Activated CD4-positive, alpha-beta T cell treated with anti-CD3 and anti-CD28 coated beads, Interleukin-2, amount 50 U/mL, for 1 hour (primary cell): ENCODE data around the gene EPHA2.
"Not testable (repeated sequence)": the region's sequence is repeated elsewhere in the genome, so short reads cannot be mapped to it uniquely, and the experiment has no call there.

Experiments used
- DNase-seq: peaks from one replicate; pipeline ENCODE4 v3.0.0-alpha.2; 2020

The EPHA2 gene

DNA sequence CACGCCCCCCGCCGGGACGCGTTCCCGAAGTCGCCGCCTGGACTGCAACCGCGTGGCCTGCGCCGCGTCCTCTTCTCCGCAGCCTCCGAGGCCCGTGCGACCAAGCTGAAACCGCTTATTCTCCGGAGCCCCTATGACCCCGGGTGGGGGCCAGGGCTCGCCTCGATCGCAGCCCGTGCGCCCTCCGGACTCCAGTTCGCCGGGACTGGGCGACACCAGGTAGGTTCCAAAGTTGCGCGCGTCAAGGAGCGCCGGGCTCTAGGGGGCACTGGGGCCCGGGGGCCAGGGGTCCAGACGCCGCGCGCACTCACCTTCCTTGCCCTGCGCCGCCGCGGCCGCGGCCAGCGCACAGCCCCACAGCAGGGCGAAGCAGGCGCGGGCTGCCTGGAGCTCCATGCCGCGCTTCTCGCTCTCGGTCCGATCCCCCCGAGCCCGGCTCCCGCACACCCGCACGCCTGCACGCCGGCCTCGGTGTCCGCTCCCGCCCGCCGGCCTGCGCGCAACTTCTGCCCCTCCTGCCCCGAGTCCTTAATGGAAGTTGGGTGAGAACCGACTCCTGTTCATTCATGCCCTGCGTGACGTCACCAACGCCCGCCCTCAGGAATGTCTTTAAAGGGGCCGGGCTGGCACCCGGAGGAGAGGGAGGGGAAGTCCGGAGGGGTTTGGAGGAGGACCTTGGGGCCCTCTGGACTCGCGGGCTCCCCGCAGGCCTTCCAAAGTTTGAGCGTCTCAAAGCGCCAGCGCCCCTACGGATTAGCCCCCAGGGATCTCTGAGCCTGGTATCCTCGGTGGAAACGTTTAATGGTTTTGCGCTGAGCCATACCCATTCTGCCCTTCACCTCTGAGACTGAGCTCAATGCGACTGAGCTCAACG, at the start of gene EPHA2:
EPHA2 (minus strand) TSS at position 533 of the 874 bp plus-strand sequence; CDS start at position 396, 137 bp downstream.
- no peak for DNase-seq

DNA sequence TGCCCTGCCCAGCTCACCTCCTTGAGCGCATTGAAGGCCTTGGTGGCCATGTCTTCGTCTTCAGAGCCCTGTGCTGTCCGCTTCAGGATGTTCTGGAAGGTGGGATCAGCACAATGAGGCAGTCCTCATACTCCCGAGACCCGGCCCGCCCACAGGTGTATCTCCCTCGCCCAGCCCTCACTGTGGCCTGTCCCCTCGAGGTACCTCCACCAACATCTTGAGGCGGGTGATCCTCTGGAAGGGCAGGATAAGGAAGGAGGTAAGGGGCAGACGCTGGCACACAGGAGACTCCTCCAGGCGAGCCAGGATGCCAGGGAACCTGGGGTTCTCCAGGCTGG, 49.4 kb upstream of the EPHA2 start:
- no peak for DNase-seq

DNA sequence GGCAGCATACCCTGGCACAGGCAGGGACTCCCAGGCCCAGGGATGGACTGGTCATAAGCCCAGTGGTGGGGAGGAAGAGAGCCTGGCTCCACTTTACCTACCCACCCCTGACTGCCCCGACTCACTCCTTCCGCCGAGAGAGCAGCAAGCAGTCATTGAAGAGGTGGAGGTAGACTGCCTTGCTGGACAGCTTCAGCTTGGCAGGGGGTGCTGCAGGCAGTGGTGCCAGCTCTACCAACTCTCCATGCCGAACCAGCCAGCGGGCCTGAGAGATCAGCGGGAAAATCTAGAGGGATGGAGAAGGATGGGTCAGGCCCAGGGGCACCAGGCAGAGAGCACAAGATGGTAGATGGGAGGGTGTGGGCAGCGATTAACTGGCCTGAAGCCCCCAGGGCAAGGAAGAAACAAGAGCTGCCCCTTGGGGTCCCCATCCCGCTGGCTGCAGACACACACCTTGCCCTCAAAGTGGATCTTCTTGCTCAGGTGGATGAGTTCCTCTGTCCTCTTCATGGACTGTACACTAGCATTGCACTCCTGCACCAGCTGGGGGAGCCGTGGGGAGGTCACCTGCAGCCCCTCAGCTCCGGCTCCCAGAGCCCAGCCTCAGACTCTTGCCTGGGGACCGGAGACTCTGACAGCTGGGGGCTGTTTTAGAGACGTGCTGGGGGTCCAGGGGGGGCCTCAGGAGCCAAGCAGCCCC, 48.9 kb upstream of the EPHA2 start:
- DNase-seq, result peak; percentile 30

DNA sequence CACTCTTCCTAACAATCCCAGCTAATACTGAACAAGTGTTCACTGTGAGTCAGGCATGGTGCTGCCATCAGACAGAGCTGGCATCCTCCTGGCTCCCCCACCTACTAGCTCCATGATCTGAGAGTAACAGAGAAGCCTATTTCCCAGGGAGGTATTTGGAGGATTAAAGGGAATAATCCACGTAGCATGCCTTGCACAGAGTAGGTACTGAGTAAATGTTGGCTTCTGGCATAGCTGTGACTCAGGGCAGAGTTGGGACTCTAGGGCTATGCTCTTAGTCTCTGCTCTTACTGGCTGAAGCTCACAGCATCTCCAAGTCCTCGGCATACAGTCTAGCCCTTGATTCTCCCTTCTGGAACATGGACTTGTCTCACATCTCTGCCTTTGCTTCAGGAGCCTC, 48.3 kb upstream of the EPHA2 start:
- no peak for DNase-seq

DNA sequence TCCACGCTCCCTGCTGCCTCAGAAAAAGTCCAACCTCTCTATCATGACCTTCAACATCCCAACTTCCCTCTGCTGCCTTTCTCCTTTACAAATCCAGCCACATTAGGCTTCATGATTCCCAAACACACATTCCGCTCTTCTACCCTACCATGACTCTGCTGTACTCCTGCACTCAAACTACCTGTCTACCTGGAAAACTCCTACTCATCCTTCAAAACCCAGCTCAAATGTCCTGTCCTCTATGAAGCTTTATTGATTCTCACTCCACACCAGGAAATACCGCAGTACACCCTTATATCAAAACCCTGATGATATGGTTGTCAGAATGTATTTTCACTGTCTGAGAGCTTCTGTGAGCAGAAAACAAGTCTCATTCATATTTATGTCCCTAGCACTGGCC, 47.7 kb upstream of the EPHA2 start:
- no peak for DNase-seq

DNA sequence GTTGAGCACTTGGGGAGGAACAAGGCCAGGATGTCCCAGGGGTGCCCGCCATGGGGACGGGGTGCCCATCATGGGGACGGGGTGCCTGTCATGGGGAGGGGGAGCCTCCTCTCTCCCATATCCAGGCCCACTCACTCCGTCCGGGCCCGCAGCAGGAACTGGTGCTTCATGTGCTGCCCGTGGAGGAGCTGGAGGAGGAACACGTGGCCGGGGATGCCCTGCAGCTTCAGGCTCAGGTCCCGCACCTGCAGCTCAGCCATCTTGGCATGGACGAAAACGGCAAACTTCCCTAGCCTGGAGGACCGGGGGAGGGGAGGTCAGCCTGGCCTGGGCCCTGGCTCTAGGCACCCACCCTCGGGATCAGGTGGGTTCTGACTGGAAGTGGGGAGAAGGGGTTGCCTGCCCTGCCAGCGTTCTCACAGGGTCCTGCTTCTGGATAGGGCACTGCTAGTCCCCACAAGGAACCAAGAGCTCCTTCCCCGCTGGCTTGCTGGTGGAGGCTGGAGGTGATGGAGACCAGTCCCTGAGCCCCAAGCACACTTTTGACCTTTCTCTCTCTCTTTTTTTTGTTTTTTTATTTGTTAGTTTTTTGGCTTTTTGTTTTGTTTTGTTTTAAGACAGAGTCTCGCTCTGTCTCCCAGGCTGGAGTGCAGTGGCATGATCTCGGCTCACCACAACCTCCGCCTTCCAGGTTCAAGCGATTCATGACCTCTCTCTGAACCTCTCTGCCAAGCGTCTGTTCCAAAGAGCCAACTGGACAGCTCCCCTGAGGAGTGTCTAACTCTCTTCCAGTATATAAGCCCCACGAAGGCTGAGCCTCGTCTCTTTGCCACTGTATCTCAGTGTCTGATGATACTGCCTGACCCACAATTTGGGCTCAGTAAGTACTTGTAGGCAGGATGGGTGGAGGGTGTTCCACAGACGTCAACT, 46.7 kb upstream of the EPHA2 start:
- DNase-seq, result no peak

DNA sequence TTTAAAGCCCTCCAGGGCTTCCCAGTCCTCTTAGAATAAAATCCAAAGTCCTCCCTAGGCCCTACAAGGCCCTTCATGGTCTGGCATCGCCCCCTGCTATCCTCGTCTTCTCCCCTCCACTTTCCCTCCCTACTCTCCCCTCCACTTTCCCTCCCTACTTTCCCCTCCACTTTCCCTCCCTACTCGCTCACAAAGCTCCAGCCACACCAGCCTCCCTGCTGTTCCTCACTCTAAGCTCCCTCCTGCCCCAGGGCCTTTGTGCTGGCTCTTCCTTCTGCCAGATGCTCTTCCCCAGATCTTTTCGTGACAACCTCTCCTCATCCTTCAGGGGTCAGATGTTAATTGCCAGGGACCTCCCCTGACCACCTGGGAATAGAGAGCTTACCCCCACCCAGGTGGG, 43.8 kb upstream of the EPHA2 start:
- no peak for DNase-seq

DNA sequence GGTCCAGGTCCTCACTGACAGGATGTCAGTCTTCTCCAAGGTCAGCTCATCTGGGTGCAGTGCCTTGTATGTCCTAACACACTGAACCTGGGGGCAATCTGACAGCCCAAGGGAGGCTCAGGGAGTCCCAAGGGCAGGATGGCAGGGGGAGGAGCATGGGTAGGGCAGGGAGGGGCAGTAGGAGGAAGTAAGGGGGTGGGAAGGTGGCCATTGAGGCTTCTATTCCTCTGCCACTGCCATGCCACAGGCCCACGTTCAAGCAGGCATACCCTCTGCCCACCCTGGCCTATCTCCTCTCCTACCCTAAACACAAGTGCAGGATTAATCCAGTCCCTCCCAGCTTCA, 43.3 kb upstream of the EPHA2 start:
- no peak for DNase-seq

DNA sequence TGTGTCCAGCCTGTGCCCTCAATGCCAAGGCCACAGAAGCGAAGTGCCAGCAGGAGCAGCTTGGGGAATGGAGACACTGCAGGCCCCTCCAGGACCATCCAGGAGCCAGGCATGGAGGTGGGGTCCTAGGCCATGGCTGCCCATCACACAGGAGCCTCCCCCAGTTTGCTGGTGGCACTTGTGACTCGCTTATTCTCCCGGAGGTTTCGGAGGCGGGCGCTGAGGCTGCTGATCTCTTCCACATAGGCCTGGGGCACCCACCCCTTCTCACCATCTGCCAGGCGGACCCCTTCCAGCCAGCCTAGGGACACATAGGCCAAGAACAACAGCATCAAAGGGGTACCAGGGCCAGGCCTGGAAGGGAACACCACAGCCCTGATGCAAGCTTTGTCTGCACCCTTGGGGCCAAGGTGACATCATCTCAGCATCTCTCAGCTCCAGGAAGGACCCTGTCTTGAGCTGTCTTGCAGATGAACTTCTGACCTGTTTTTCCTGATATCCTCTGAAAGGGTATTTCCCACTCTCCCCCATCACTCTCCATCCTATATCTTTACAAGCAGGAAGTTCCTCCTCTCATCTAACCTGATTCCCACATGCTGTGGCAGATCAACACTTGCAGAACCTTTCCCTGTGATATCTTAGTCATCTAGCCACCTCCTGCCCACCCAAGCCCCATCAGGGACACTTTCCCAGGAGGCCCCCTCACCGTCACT, 42.7 kb upstream of the EPHA2 start:
- no peak for DNase-seq

DNA sequence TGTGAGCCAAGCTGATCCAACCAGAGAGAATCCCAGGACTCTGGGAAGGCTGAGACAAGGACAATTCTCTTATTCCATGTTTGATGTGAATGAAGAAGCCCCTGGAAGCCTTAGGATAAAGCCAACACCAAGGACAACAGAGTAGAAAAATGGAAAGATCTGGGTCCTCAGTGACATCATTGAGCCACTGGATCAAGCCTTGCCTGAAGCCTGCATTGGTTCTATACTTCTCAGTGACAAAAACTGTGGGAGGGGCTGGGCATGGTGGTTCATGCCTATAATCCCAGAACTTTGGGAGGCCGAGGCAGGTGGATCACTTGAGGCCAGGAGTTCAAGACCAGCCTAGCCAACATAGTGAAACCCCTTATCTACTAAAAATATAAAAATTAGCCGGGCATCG, 41.0 kb upstream of the EPHA2 start:
- no peak for DNase-seq

DNA sequence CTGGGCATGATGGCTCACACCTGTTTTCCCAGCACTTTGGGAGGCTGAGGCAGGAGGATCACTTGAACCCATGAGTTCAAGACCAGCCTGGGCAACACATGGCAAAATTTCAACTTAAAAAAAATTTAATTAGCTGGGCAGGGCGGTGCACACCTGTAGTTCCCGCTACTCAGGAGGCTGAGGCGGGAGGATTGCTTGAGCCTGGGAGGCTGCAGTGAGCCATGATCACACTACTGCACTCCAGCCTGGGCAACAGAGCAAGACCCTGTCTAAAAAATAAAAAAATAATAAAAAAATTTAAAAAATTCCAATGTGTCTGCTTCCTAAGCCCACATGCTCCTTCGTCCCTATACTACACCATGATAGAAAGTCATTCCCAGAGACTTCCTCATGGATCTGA, 40.3 kb upstream of the EPHA2 start:
- not testable (repeated sequence) for DNase-seq

DNA sequence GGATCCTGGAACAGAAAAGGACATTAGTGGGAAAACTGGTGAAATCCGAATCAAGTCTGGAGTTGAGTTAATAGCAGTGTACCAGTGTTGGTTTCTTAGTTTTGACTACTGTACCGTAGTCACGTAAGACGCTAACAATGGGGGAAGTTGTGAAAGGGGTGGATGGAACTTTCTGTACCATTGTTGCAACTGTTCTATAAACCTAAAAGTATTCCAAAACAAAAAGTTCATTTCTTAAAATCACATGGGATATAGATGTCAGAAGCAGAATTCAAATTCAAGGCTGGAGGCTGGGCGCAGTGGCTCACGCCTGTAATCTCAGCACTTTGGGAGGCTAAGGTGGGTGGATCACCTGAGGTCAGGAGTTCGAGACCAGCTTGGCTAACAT, 39.6 kb upstream of the EPHA2 start:
- DNase-seq, result no peak

DNA sequence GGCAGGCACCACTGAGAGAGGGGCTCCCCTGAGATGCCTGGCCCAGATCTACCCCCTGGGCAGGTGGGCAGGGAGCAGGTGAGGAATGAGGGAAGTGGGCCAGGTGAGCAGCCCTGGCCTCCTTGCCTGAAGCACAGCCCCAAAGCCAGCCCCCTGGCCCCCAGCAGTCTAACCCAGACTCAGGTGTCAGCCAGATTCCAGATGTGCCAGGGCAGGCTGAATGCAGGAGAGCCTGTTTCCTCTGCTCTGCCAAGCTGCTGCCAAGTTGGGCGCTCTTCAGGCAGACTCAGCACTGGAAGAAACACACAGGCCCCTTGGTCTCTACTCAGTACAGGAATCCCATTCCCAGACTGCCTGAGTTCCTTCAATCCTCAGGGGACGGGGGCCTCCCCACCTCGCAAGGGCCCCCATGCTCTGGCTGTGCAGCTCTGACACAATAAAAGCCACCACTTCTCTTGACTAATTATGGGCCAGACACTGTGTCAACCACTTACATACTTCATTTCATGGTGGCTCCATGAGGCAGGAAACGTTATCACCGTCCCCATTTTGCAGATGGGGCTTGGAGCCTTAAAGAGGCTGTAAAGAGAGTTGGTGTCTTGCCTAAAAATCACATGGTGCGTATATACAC, 36.2 kb upstream of the EPHA2 start:
- no peak for DNase-seq

DNA sequence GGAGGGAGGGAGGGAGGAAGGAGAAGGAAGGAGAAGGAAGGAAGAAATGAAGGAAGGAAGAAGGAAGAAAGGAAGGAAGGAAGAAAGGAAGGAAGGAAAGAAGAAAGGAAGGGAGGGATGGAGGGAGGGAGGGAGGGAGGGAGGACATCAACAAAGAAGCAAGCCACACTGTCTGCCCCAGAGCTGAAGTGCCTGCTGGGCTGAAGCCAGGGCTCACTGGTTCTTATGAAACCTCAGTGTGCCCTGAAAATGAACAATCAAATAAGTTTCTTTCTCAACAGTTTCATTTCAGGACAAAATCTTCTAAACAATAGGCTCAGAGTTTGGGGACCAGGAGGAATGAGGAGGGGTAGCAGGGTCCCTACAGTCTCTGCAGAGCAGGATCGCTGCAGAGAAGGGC, 35.4 kb upstream of the EPHA2 start:
- DNase-seq, result no peak

DNA sequence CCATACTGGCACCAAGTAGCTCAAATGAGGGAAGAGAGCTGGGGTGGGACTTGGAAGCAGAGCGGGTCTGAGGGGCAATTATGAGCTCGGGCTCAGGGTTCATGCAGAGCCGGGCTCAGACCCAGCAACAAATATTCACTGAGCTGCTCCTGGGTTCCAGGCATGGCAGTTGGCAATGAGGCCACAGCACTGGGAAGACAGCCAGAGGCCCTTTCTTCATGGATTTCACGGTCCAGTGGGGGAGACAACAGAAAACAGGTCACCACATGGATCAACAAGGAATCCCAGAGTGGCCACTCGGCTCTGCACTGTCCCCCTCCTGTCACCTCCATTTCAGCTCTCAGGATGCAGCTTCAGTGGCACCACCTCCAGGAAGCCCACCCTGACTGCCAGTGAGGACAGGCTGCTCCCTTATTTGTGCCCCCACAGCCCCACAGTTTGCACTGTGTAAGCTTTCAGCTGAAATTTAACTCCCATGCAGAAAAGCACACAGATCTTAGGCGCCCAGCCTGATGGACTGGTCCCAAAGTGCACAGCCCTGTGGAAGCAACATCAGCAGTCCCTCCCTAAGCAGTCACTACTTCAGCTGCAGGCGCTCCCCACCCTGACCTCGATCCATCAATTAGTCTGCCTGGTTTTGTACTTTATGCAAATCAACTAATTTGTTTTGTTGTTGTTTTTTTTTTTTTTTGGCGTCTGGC, 34.2 kb upstream of the EPHA2 start:
- DNase-seq, result no peak

DNA sequence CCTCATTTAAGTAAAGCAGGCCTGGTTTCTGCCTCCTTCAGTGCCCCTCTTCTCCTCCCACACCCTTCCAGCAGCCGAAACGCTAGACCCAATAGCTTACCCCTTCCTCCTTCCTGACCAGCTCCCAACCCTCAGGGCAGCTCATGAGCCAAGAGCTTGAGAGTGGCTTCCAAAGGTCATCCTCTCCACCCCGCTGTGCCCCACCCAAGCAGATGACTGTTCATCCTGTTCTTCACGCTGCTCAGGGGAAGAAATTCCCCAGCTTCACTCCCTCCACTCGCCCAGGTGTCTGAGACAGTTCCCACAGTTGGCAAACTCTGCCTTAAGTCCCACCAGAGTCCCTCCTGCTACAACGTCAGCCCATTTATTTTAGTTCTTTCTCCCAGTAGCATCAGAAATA, 33.1 kb upstream of the EPHA2 start:
- DNase-seq, result no peak

DNA sequence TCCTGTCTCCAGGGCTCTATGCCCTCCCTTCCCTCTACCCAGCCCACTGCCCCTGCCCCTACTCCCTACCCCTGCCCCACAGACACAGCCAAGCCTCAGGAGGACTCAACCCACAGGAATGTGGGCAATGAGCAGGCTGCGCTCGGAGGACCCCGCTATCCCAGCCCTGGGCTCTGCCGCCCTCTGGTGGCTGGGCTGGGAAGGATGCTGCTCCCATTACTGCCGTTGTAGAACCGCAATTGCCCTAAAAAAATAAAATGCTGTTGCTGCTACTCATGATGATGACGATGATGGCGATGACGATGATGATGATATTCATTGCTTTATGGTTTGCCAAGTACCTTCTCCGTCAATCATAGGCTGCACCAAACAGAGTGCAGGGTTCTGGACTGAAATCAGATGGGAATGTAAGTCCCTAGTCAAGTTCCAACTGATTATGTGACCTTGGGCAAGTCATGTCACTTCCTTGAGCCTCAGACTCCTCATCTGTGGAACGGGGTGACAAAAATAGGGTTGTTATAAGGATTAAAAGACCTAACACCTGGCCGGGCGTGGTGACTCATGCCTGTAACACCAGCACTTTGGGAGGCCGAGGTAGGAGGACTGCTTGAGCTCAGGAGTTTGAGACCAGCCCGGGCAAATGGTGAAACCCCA, 32.0 kb upstream of the EPHA2 start:
- DNase-seq, result peak; percentile 79

DNA sequence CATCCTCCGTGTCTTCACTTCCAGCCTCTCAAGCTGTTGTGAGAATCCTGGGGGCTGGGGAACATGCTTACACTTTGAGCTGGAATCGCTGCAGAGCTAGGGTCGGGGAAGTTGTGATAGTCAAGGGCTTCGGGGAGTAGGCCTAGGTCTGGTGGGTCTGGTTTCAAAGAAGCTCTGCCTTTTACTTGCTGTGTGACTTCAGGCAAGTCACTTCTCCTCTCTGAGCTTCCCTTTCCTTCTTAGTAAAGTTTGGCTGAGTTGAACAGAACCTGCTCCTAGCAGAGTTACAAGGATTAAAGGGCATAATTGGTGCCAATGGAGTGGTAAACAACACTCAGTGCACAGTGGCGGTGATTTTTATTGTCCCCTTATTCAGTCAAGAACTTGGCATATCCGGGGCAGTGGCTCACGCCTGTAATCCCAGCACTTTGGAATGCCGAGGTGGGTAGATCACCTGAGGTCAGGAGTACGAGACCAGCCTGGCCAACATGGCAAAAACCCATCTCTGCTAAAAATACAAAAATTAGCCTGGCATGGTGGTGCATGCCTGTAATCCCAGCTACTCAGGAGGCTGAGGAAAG, 30.9 kb upstream of the EPHA2 start:
- no peak for DNase-seq

DNA sequence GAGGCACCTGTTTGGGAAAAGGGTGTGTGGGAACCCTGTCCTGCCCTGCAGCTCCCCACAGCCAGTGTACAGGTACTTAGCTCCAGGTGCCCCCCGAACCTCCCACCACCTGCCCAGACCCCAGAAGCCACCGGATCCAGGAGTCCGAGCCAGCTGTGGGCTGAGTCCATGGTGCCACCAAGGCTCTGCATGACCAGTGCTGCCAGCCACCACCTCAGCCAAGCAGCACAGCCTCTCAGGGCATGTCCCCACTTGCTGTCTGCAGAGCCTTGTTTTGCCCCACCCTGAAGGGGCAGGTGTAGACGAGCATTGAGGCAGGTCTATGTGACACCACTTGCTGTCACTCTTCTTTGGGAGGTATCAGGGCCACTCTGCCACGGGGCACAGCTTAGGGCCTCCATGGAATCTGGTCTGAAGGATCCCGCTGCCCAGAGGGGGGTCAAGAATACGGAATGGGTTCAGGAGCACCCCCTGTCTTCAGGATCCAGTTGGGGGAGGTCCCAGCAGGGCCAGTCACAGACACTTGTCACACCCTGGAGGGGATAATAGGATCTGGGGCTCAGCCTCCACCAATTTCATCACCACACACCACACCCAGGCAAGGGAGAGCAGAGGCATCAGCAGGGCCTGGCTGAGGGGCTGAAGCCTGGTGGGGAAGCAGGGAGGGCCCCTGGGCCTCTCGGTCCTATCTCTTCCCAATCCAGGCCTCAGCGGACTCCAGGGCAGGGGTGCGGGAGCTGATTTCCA, 28.9 kb upstream of the EPHA2 start:
- DNase-seq, result no peak
